ENCODE data around the gene TSFM. TPM values are rescaled to one million over a fixed set of nuclear protein-coding genes. Genes with fewer than 3 reads are reported as not detected.
A peak's percentile ranks its signal among the peaks of the same experiment; 100 is the strongest.

Gene TSFM
- total and polyA plus RNA-seq, 2 of the 13 experiments (the other 11 are each of a cell fraction or from before 2014, with no cell fraction given), result 29.8 to 68.3 TPM

DNA sequence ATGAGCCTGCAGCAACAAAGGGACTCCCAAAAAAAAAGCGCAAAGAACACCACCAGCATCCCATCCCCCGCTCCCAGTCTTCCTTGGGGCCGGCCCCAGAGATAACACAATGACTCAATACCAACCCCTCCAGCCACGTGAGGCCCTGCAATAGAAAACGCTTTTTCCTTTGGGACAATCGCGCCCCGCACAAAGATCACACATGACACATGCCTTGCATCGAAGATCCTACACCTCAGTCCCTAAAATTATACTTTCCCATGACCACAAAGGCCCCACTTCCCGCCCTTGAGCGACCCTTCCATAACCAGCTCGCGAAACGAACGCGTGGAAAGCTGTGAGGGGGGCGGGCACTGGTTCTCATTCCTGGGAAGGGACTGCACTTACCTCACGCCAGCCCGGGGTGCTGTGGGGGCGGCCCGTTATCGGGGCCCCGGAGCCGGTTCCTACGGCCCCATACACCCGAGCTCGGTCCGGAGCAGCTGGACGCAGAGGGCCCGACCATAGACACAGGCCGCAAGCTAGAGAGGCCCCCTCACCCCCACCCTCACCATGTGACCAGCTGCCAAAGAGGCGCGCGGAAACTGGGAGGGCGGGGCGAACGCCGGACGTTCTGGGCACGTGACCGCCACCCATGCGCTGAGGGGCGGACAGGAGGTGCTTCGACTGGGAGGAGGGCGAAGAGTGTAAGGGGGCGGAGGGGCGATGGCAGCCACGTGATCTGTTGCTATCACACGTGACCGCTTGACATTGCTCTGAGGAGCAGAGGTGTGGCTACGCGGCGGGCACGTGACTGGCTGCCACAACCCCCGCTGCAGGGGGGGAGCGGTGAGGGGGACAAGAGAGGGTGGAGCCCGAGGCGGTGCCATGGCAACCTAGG lies 30.6 kb upstream of the TSFM start, which contains the start of gene CDK4 (continued):
- TF ChIP-seq ZBTB14 (CRISPR knock-in tag; IDR thresholded peaks at IDR 0.05) (no peak), ISL2 (CRISPR knock-in tag; IDR thresholded peaks at IDR 0.05) (peak; percentile 63; the same call in 1 of the 2 replicates), NR3C1 (CRISPR knock-in tag; IDR thresholded peaks at IDR 0.05) (no peak), ATAD3A (CRISPR knock-in tag; IDR thresholded peaks at IDR 0.05) (no peak), ZNF883 (CRISPR knock-in tag; IDR thresholded peaks at IDR 0.05; ENCODE audit: not compliant biosample characterization) (peak; percentile 96), ZKSCAN8 (CRISPR knock-in tag; IDR thresholded peaks at IDR 0.05; ENCODE audit: borderline replicate concordance) (peak; percentile 24; the same call in 1 of the 2 replicates), ZNF354B (CRISPR knock-in tag; IDR thresholded peaks at IDR 0.05) (peak; percentile 50; the same call in 1 of the 2 replicates), ZBTB38 (CRISPR knock-in tag; IDR thresholded peaks at IDR 0.05) (peak; percentile 87; the same call in 1 of the 2 replicates), ZNF382 (CRISPR knock-in tag; IDR thresholded peaks at IDR 0.05; ENCODE audit: borderline replicate concordance) (no peak), ZNF557 (CRISPR knock-in tag; IDR thresholded peaks at IDR 0.05) (no peak), ZNF138 (CRISPR knock-in tag; IDR thresholded peaks at IDR 0.05; ENCODE audit: low read depth) (0 out of 2 replicates have a peak, but pooled peaks have one; percentile 80)
- TF ChIP-seq, protein P1, sequence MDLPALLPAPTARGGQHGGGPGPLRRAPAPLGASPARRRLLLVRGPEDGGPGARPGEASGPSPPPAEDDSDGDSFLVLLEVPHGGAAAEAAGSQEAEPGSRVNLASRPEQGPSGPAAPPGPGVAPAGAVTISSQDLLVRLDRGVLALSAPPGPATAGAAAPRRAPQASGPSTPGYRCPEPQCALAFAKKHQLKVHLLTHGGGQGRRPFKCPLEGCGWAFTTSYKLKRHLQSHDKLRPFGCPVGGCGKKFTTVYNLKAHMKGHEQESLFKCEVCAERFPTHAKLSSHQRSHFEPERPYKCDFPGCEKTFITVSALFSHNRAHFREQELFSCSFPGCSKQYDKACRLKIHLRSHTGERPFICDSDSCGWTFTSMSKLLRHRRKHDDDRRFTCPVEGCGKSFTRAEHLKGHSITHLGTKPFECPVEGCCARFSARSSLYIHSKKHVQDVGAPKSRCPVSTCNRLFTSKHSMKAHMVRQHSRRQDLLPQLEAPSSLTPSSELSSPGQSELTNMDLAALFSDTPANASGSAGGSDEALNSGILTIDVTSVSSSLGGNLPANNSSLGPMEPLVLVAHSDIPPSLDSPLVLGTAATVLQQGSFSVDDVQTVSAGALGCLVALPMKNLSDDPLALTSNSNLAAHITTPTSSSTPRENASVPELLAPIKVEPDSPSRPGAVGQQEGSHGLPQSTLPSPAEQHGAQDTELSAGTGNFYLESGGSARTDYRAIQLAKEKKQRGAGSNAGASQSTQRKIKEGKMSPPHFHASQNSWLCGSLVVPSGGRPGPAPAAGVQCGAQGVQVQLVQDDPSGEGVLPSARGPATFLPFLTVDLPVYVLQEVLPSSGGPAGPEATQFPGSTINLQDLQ (CRISPR knock-in tag; IDR thresholded peaks at IDR 0.05), result no peak
- TF ChIP-seq, protein P2, sequence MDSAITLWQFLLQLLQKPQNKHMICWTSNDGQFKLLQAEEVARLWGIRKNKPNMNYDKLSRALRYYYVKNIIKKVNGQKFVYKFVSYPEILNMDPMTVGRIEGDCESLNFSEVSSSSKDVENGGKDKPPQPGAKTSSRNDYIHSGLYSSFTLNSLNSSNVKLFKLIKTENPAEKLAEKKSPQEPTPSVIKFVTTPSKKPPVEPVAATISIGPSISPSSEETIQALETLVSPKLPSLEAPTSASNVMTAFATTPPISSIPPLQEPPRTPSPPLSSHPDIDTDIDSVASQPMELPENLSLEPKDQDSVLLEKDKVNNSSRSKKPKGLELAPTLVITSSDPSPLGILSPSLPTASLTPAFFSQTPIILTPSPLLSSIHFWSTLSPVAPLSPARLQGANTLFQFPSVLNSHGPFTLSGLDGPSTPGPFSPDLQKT (CRISPR knock-in tag; IDR thresholded peaks at IDR 0.05; ENCODE audit: borderline replicate concordance), result no peak
- TF ChIP-seq, protein P3, sequence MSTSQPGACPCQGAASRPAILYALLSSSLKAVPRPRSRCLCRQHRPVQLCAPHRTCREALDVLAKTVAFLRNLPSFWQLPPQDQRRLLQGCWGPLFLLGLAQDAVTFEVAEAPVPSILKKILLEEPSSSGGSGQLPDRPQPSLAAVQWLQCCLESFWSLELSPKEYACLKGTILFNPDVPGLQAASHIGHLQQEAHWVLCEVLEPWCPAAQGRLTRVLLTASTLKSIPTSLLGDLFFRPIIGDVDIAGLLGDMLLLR (CRISPR knock-in tag; IDR thresholded peaks at IDR 0.05), result peak; percentile 87; the same call in 1 of the 2 replicates
- TF ChIP-seq, protein P4, sequence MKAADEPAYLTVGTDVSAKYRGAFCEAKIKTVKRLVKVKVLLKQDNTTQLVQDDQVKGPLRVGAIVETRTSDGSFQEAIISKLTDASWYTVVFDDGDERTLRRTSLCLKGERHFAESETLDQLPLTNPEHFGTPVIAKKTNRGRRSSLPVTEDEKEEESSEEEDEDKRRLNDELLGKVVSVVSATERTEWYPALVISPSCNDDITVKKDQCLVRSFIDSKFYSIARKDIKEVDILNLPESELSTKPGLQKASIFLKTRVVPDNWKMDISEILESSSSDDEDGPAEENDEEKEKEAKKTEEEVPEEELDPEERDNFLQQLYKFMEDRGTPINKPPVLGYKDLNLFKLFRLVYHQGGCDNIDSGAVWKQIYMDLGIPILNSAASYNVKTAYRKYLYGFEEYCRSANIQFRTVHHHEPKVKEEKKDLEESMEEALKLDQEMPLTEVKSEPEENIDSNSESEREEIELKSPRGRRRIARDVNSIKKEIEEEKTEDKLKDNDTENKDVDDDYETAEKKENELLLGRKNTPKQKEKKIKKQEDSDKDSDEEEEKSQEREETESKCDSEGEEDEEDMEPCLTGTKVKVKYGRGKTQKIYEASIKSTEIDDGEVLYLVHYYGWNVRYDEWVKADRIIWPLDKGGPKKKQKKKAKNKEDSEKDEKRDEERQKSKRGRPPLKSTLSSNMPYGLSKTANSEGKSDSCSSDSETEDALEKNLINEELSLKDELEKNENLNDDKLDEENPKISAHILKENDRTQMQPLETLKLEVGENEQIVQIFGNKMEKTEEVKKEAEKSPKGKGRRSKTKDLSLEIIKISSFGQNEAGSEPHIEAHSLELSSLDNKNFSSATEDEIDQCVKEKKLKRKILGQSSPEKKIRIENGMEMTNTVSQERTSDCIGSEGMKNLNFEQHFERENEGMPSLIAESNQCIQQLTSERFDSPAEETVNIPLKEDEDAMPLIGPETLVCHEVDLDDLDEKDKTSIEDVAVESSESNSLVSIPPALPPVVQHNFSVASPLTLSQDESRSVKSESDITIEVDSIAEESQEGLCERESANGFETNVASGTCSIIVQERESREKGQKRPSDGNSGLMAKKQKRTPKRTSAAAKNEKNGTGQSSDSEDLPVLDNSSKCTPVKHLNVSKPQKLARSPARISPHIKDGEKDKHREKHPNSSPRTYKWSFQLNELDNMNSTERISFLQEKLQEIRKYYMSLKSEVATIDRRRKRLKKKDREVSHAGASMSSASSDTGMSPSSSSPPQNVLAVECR (CRISPR knock-in tag; IDR thresholded peaks at IDR 0.05; ENCODE audit: borderline replicate concordance), result peak; percentile 98
